Activated CD8-positive, alpha-beta T cell treated with anti-CD3 and anti-CD28 coated beads, Interleukin-2, amount 10 ng/mL, durations not matched to agents 7 days and 5 days (primary cell): ENCODE results near the gene GRIN3A. TPM values are rescaled to one million over a fixed set of nuclear protein-coding genes. Genes with fewer than 3 reads are reported as not detected.
"Not testable (repeated sequence)": the region's sequence is repeated elsewhere in the genome, so short reads cannot be mapped to it uniquely, and the experiment has no call there.

Experiments used
- ATAC-seq: fragments of 150-1000 bp; cut with Tn5 transposase; one replicate; pipeline ENCODE4 v1.10.0; 2021; ENCODE audit warnings: moderate library complexity
- CTCF ChIA-PET: fragments of 350-600 bp; sonication (Branson Sonifier 250); formaldehyde crosslinking; loops from one replicate; lab custom pipeline; 2021; ENCODE audit warnings: antibody characterized with exemption; lab: Charles Lee
- POLR2A ChIA-PET: fragments of 350-600 bp; sonication (Branson Sonifier 250); formaldehyde crosslinking; loops from one replicate; lab custom pipeline; 2021; ENCODE audit warnings: antibody characterized with exemption; lab: Charles Lee
- DNase-seq: peaks from one replicate; pipeline ENCODE4 v3.0.0-alpha.2; 2020
- H3K27ac Mint-ChIP-seq: one replicate; pipeline ENCODE4 v1.8.0; 2021; ENCODE audit warnings: mild to moderate bottlenecking, mixed read lengths
- H3K27me3 Mint-ChIP-seq: one replicate; pipeline ENCODE4 v1.8.0; 2021; ENCODE audit warnings: low read depth, mixed read lengths
- H3K36me3 Mint-ChIP-seq: one replicate; pipeline ENCODE4 v1.8.0; 2021; ENCODE audit warnings: low read depth, mixed read lengths
- H3K4me1 Mint-ChIP-seq: one replicate; pipeline ENCODE4 v1.8.0; 2021; ENCODE audit warnings: low read depth, mixed read lengths
- H3K4me3 Mint-ChIP-seq: one replicate; pipeline ENCODE4 v1.8.0; 2021; ENCODE audit warnings: mild to moderate bottlenecking, mixed read lengths
- H3K9me3 Mint-ChIP-seq: one replicate; pipeline ENCODE4 v1.8.0; 2022; ENCODE audit warnings: mixed read lengths; ENCODE audit not compliant: insufficient read depth
- total RNA-seq, 2 experiments: library from RNA; stranded (reverse); gene quantifications; one replicate each; pipeline ENCODE4 v1.2.3, GENCODE V29; 2021

The GRIN3A gene
- total RNA-seq, 2 experiments from 2014 or later: not detected

- Mint-ChIP-seq H3K36me3 (peaks cover 30% of the 10 kb centered on the region), H3K4me1 (peaks cover 33% of the 10 kb centered on the region), H3K9me3 (no peaks in the 10 kb centered on the region), H3K27me3 (no peaks in the 10 kb centered on the region), H3K27ac (no peak overlapping the region), H3K4me3 (no peak overlapping the region)
- ChIA-PET CTCF (interaction anchor here (1.0 to 1.4 kb wide), 8 partner anchors 11 to 127 kb away, joined by 3 to 7 read pairs (median 5); no protein-coding TSS in a partner anchor), POLR2A (no interaction called here)
- no peak for ATAC-seq
- DNase-seq: no peak
Observed at GRCh38 chr9:101567725-101568350, 170.6 kb downstream of the GRIN3A start.

GRCh38 chr9:101566904-101567724, 171.3 kb downstream of the GRIN3A start:
- no peak for ATAC-seq
- Mint-ChIP-seq H3K9me3 (no peaks in the 10 kb centered on the region), H3K27ac (no peak overlapping the region), H3K36me3 (peaks cover 37% of the 10 kb centered on the region), H3K4me1 (peaks cover 28% of the 10 kb centered on the region), H3K27me3 (no peaks in the 10 kb centered on the region), H3K4me3 (no peak overlapping the region)
- POLR2A ChIA-PET: no interaction called here
- DNase-seq: peak; percentile 43
- CTCF ChIA-PET: interaction anchor here (1.0 to 1.4 kb wide), 8 partner anchors 10 to 126 kb away, joined by 3 to 7 read pairs (median 5); no protein-coding TSS in a partner anchor

GRCh38 chr9:101564252-101564651, 174.2 kb downstream of the GRIN3A start:
- ATAC-seq (no peak), DNase-seq (no peak)
- peaks cover 16% of the 10 kb centered on the region for H3K4me1 Mint-ChIP-seq
- H3K36me3 Mint-ChIP-seq: peaks cover 58% of the 10 kb centered on the region
- H3K27ac Mint-ChIP-seq: no peak overlapping the region
- POLR2A ChIA-PET: no interaction called here
- CTCF ChIA-PET: interaction anchor here (1.4 kb wide), 1 partner anchor 176 kb away, joined by 3 read pairs; no protein-coding TSS in a partner anchor
- H3K27me3 Mint-ChIP-seq: no peaks in the 10 kb centered on the region
- H3K4me3 Mint-ChIP-seq: no peak overlapping the region
- H3K9me3 Mint-ChIP-seq: no peaks in the 10 kb centered on the region

- DNase-seq (no peak), ATAC-seq (no peak)
- H3K4me1 Mint-ChIP-seq: peaks cover 16% of the 10 kb centered on the region
- H3K4me3 Mint-ChIP-seq: no peak overlapping the region
- no peaks in the 10 kb centered on the region for H3K27me3 Mint-ChIP-seq
- H3K27ac Mint-ChIP-seq: no peak overlapping the region
- H3K36me3 Mint-ChIP-seq: peaks cover 71% of the 10 kb centered on the region
- CTCF ChIA-PET: interaction anchor here (0.9 kb wide), 1 partner anchor 11 kb away, joined by 3 read pairs; no protein-coding TSS in a partner anchor
- peaks cover 4% of the 10 kb centered on the region for H3K9me3 Mint-ChIP-seq
- POLR2A ChIA-PET: interaction anchor here (1.5 kb wide), 1 partner anchor 17 kb away, joined by 3 read pairs; no protein-coding TSS in a partner anchor
Observed at GRCh38 chr9:101562966-101563365, 175.5 kb downstream of the GRIN3A start.

- H3K4me3 Mint-ChIP-seq: no peak overlapping the region
- ChIA-PET POLR2A (no interaction called here), CTCF (interaction anchor here (1.4 kb wide), 2 partner anchors 10 to 14 kb away, joined by 3 read pairs; no protein-coding TSS in a partner anchor)
- ATAC-seq (no peak), DNase-seq (no peak)
- no peak overlapping the region for H3K27ac Mint-ChIP-seq
- H3K27me3 Mint-ChIP-seq: no peaks in the 10 kb centered on the region
- peaks cover 14% of the 10 kb centered on the region for H3K4me1 Mint-ChIP-seq
- peaks cover 79% of the 10 kb centered on the region for H3K36me3 Mint-ChIP-seq
- peaks cover 4% of the 10 kb centered on the region for H3K9me3 Mint-ChIP-seq
Observed at GRCh38 chr9:101561740-101562139, 176.7 kb downstream of the GRIN3A start.

GRCh38 chr9:101549472-101550098, 188.9 kb downstream of the GRIN3A start:
- H3K27ac Mint-ChIP-seq, H3K4me1 Mint-ChIP-seq, POLR2A ChIA-PET, H3K9me3 Mint-ChIP-seq, ATAC-seq, H3K27me3 Mint-ChIP-seq, CTCF ChIA-PET, H3K4me3 Mint-ChIP-seq, DNase-seq: not testable (repeated sequence)
- H3K36me3 Mint-ChIP-seq: peaks cover 73% of the 10 kb centered on the region

- Mint-ChIP-seq H3K27ac (no peak overlapping the region), H3K36me3 (peaks cover 30% of the 10 kb centered on the region), H3K27me3 (no peaks in the 10 kb centered on the region), H3K4me3 (no peak overlapping the region), H3K4me1 (no peaks in the 10 kb centered on the region), H3K9me3 (no peaks in the 10 kb centered on the region)
- ChIA-PET POLR2A (no interaction called here), CTCF (interaction anchor here (1.1 kb wide), 1 partner anchor 24 kb away, joined by 5 read pairs; no protein-coding TSS in a partner anchor)
- DNase-seq (no peak), ATAC-seq (no peak)
Observed at GRCh38 chr9:101543098-101543735, 195.2 kb downstream of the GRIN3A start.

GRCh38 chr9:101540069-101540468, 198.4 kb downstream of the GRIN3A start:
- DNase-seq (no peak), ATAC-seq (no peak)
- ChIA-PET POLR2A (no interaction called here), CTCF (interaction anchor here (1.2 to 1.3 kb wide), 2 partner anchors 11 to 81 kb away, joined by 3 read pairs; no protein-coding TSS in a partner anchor)
- H3K27ac Mint-ChIP-seq: no peak overlapping the region
- H3K4me1 Mint-ChIP-seq: peaks cover 13% of the 10 kb centered on the region
- no peak overlapping the region for H3K4me3 Mint-ChIP-seq
- H3K36me3 Mint-ChIP-seq: peaks cover 17% of the 10 kb centered on the region
- no peaks in the 10 kb centered on the region for H3K9me3 Mint-ChIP-seq
- no peaks in the 10 kb centered on the region for H3K27me3 Mint-ChIP-seq

GRCh38 chr9:101536938-101537337, 201.5 kb downstream of the GRIN3A start:
- Mint-ChIP-seq H3K27me3 (no peaks in the 10 kb centered on the region), H3K4me1 (peaks cover 25% of the 10 kb centered on the region), H3K27ac (no peak overlapping the region), H3K36me3 (peaks cover 12% of the 10 kb centered on the region), H3K4me3 (no peak overlapping the region), H3K9me3 (no peaks in the 10 kb centered on the region)
- ATAC-seq (no peak), DNase-seq (peak; percentile 52)
- ChIA-PET CTCF (interaction anchor here (0.7 kb wide), 1 partner anchor 30 kb away, joined by 3 read pairs; no protein-coding TSS in a partner anchor), POLR2A (no interaction called here)

GRCh38 chr9:101536351-101536750, 202.1 kb downstream of the GRIN3A start:
- CTCF ChIA-PET: no interaction called here
- peaks cover 25% of the 10 kb centered on the region for H3K4me1 Mint-ChIP-seq
- POLR2A ChIA-PET: no interaction called here

More at GRCh38 chr9:101536351-101536750, 202.1 kb downstream of the GRIN3A start:
- ATAC-seq (no peak), DNase-seq (no peak)
- Mint-ChIP-seq H3K36me3 (peaks cover 12% of the 10 kb centered on the region), H3K27ac (no peak overlapping the region), H3K27me3 (no peaks in the 10 kb centered on the region), H3K9me3 (no peaks in the 10 kb centered on the region), H3K4me3 (no peak overlapping the region)
